HG02798 (cell line): ENCODE results near the gene ERVH48-1.
A peak's percentile ranks its signal among the peaks of the same experiment; 100 is the strongest.
"Not testable (repeated sequence)": the region's sequence is repeated elsewhere in the genome, so short reads cannot be mapped to it uniquely, and the experiment has no call there.

Experiments
- ATAC-seq: cut with Tn5 transposase; IDR thresholded peaks from one replicate; pipeline ENCODE4 v1.9.1; 2021; ENCODE audit warnings: mild to moderate bottlenecking; ENCODE audit not compliant: unreplicated experiment, poor library complexity

The ERVH48-1 gene

GRCh38 chr21:42911920-42912319 is 13.5 kb downstream of the ERVH48-1 start:
- ATAC-seq, result not testable (repeated sequence)

- not testable (repeated sequence) for ATAC-seq
Observed at GRCh38 chr21:42908484-42908883, 16.9 kb downstream of the ERVH48-1 start.

GRCh38 chr21:42906233-42906632 is 19.2 kb downstream of the ERVH48-1 start:
- no peak for ATAC-seq

GRCh38 chr21:42905195-42905594 is 20.2 kb downstream of the ERVH48-1 start:
- no peak for ATAC-seq

GRCh38 chr21:42903817-42904216 is 21.6 kb downstream of the ERVH48-1 start:
- ATAC-seq, result no peak

- ATAC-seq, result no peak
Observed at GRCh38 chr21:42900446-42900845, 25.0 kb downstream of the ERVH48-1 start.

- ATAC-seq, result peak; percentile 96
Observed at GRCh38 chr21:42892931-42893755, 32.3 kb downstream of the ERVH48-1 start, which contains the start of gene NDUFV3. NDUFV3 (plus strand) TSS chr21:42893309; CDS start chr21:42893334, 25 bp downstream.

GRCh38 chr21:42892582-42892930 is 32.9 kb downstream of the ERVH48-1 start:
- ATAC-seq, result no peak

GRCh38 chr21:42887326-42887725 is 38.1 kb downstream of the ERVH48-1 start:
- ATAC-seq, result no peak

- no peak for ATAC-seq
Observed at GRCh38 chr21:42883921-42884320, 41.5 kb downstream of the ERVH48-1 start.

- ATAC-seq, result no peak
Observed at GRCh38 chr21:42880352-42880751, 45.1 kb downstream of the ERVH48-1 start.

GRCh38 chr21:42878993-42879787 is 46.2 kb downstream of the ERVH48-1 start, which contains the start of gene WDR4:
WDR4 (minus strand) TSS chr21:42879539; CDS start chr21:42879495, 44 bp downstream.
- ATAC-seq, result peak; percentile 91

- no peak for ATAC-seq
Observed at GRCh38 chr21:42878678-42878992, 46.8 kb downstream of the ERVH48-1 start.

- not testable (repeated sequence) for ATAC-seq
Observed at GRCh38 chr21:42875811-42876210, 49.6 kb downstream of the ERVH48-1 start.

- ATAC-seq, result no peak
Observed at GRCh38 chr21:42873096-42873495, 52.3 kb downstream of the ERVH48-1 start.

- no peak for ATAC-seq
Observed at GRCh38 chr21:42868196-42868595, 57.2 kb downstream of the ERVH48-1 start.
